Subcutaneous abdominal adipose tissue (tissue), 5 donors: ENCODE results near the gene ACKR4.
"Not testable (repeated sequence)": the region's sequence is repeated elsewhere in the genome, so short reads cannot be mapped to it uniquely, and the experiment has no call there.

ENCODE experiments used
- H3K27ac ChIP-seq: one replicate; pipeline ENCODE4 v1.7.0; 2013; ENCODE audit warnings: low read depth, mild to moderate bottlenecking, inconsistent platforms, low read length, moderate library complexity
- H3K27me3 ChIP-seq, 5 donors: one replicate each; pipeline ENCODE4 v1.7.0; 2013; ENCODE audit warnings: low read length in 5 of 5, inconsistent platforms in 1 of 5; ENCODE audit not compliant: control insufficient read depth in 5 of 5, insufficient read depth in 4 of 5
- H3K36me3 ChIP-seq, 5 donors: one replicate each; pipeline ENCODE4 v1.7.0; 2013; ENCODE audit warnings: low read length in 5 of 5; ENCODE audit not compliant: control insufficient read depth in 5 of 5, insufficient read depth in 5 of 5
- H3K4me1 ChIP-seq, 5 donors: one replicate each; pipeline ENCODE4 v1.7.0; 2013; ENCODE audit warnings: low read length in 5 of 5, mild to moderate bottlenecking in 3 of 5, moderate library complexity in 1 of 5; ENCODE audit not compliant: control insufficient read depth in 5 of 5, insufficient read depth in 5 of 5
- H3K4me3 ChIP-seq, 5 donors: one replicate each; pipeline ENCODE4 v1.7.0; 2013; ENCODE audit warnings: low read length in 5 of 5, low read depth in 1 of 5
- H3K9ac ChIP-seq, 5 donors: one replicate each; pipeline ENCODE4 v1.7.0; 2013; ENCODE audit warnings: low read length in 5 of 5, mild to moderate bottlenecking in 4 of 5, moderate library complexity in 3 of 5
- H3K9me3 ChIP-seq, 5 donors: one replicate each; pipeline ENCODE4 v1.7.0; 2013; ENCODE audit warnings: low read length in 5 of 5; ENCODE audit not compliant: control insufficient read depth in 5 of 5
- donor health status: healthy.
- donor health status: healthy.
- donor health status: healthy.
- donor health status: healthy.
- donor health status: healthy.

The ACKR4 gene

GRCh38 chr3:132596816-132597433 is at the start of gene ACKR4:
ACKR4 (plus strand) TSS chr3:132597270; CDS start chr3:132600398, 3,128 bp downstream.
- H3K36me3 ChIP-seq = peaks cover 0 to 6% (median 0%) of the 10 kb centered on the region in 5 donors
- H3K9me3 ChIP-seq = no peaks in the 10 kb centered on the region
- peaks cover 0 to 38% (median 3%) of the 10 kb centered on the region in 5 donors for H3K4me1 ChIP-seq
- H3K4me3 ChIP-seq = peak within 1 kb of the TSS in 4 of 5 donors; percentile 28 to 55 (median 48)
- peak within 1 kb of the TSS in 4 of 5 donors; percentile 19 to 64 (median 59) for H3K9ac ChIP-seq
- no peaks in the 10 kb centered on the region for H3K27me3 ChIP-seq
- peak within 1 kb of the TSS; percentile 47 for H3K27ac ChIP-seq

GRCh38 chr3:132549169-132549568 is 47.9 kb upstream of the ACKR4 start:
- H3K9ac ChIP-seq = no peak overlapping the region
- H3K4me3 ChIP-seq = no peak overlapping the region
- H3K27me3 ChIP-seq = no peaks in the 10 kb centered on the region
- no peaks in the 10 kb centered on the region for H3K9me3 ChIP-seq
- H3K4me1 ChIP-seq = peaks cover 2 to 22% (median 18%) of the 10 kb centered on the region in 5 donors
- no peak overlapping the region for H3K27ac ChIP-seq
- no peaks in the 10 kb centered on the region for H3K36me3 ChIP-seq

DNA sequence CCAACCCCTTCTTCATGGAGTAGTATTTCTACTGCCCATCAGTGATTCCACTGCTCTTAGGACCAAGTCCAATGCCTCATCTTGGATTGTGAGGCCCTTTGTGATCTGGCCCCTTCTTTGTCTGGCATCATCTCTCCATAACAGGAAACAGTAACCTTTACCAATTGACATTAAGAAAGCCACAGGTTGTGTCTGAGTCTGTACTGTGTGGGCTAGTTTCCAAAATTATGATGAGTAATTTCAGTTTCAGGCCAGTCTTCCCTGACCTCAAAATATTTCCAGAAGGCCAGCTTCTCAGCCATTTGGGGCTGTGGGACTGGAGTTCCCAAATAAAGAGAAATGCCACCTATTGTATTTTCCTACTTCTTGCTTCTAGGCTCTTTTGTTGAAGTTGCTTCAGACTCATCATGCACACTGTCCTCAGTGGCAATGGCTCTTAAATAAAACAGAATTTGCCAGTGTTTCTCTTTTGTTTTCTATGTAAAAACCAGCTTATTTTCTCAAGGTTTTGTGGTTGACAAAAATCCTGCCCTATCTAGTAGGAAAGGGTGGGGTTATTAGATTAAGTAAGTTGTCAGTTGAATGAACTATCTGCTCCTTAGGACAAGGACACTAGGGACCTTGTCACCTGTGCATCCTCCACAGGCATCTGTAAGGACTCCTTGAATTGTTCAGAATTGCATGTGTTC is 47.0 kb upstream of the ACKR4 start:
- Histone ChIP-seq H3K9ac (no peak overlapping the region), H3K27me3 (no peaks in the 10 kb centered on the region), H3K36me3 (no peaks in the 10 kb centered on the region), H3K9me3 (no peaks in the 10 kb centered on the region), H3K4me3 (no peak overlapping the region), H3K27ac (peak overlapping the region; percentile 30), H3K4me1 (peaks cover 2 to 28% (median 18%) of the 10 kb centered on the region in 5 donors)

DNA sequence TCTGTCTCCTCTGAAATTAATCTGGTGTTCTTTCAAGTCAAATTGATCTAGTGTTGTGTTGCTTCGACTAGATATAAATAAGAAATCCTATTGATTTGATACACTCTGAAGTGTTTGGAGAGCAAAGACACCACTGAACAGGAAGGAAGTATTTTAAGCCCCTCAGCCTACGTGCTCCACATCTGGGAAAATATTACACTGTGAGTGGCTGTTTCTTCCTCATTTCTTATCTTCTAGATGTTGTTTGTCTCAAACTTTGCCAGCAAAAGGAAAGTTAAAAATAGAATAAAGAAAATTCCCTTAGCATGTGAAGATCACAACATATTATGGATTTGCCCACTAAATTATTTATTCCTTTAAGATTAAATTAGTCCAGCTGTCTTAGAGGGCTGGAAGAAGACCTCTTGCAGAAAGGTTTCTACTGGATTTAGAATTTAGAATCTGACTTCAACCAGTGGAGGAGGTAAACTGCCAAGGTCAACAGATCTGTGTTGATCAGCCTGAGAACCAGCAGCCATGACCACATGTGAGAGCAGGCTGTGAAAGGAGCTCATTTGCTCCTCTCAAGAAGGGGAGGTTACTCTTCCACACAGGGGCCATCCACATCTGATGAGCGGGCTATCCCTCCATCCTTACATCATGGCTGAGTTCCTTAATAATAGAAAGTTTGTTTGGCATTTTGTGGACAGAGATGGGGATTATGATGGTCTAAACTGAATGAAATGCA is 46.3 kb upstream of the ACKR4 start:
- Histone ChIP-seq H3K4me1 (peaks cover 3 to 36% (median 20%) of the 10 kb centered on the region in 5 donors), H3K4me3 (no peak overlapping the region), H3K36me3 (no peaks in the 10 kb centered on the region), H3K27ac (peak overlapping the region; percentile 30), H3K9ac (no peak overlapping the region), H3K27me3 (no peaks in the 10 kb centered on the region), H3K9me3 (no peaks in the 10 kb centered on the region)

DNA sequence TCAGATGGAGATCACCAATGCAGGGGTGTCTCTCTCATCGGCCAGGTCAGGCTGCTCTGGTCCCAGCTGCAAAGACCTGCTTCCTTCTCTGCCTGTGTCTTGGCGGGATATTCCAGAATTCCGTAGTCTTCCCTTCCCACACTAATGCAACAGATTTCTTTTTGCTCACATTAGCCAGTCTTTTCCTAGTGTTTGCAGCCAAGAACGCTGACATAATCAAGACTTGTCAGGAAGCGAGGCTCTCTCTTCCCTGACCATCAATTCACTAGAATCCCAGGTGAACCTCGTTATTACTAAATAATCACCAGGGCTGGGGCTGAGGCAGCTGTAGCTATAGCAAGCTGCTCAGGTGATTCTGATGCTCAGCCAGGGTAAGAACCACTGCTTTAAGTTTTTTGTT is 43.2 kb upstream of the ACKR4 start:
- Histone ChIP-seq H3K4me1 (peaks cover 9 to 55% (median 40%) of the 10 kb centered on the region in 5 donors), H3K27me3 (no peaks in the 10 kb centered on the region), H3K27ac (no peak overlapping the region)

DNA sequence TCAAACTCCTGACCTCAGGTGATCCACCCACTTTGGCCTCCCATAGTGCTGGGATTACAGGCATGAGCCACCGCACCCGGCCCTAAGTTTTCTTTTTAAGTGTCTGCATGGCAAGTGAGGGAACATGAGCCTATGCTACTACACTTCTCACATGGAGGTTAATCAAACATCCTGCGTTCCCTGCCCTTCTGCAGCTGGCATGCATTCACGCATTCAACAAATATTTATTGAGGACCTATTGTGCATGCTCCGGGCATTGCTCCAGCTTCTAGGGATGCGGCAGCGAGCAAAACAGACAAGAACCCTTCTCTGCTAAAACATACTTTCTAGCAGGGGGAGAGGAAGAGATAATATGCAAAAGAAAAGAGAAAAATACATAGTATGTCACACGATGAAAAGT is 42.6 kb upstream of the ACKR4 start:
- no peak overlapping the region for H3K4me3 ChIP-seq
- no peaks in the 10 kb centered on the region for H3K9me3 ChIP-seq
- H3K4me1 ChIP-seq = peaks cover 9 to 55% (median 39%) of the 10 kb centered on the region in 5 donors
- no peak overlapping the region for H3K9ac ChIP-seq
- H3K27me3 ChIP-seq = no peaks in the 10 kb centered on the region
- H3K27ac ChIP-seq = no peak overlapping the region
- H3K36me3 ChIP-seq = peaks cover 0 to 13% (median 5%) of the 10 kb centered on the region in 5 donors

More for the DNA sequence above, 43.2 kb upstream of the ACKR4 start:
- Histone ChIP-seq H3K9me3 (no peaks in the 10 kb centered on the region), H3K9ac (peak overlapping the region in 1 of 5 donors; percentile 30), H3K4me3 (no peak overlapping the region), H3K36me3 (peaks cover 0 to 7% (median 0%) of the 10 kb centered on the region in 5 donors)

GRCh38 chr3:132555306-132556035 is 41.6 kb upstream of the ACKR4 start:
- peaks cover 0 to 15% (median 5%) of the 10 kb centered on the region in 5 donors for H3K36me3 ChIP-seq
- no peak overlapping the region for H3K9ac ChIP-seq
- peaks cover 9 to 54% (median 36%) of the 10 kb centered on the region in 5 donors for H3K4me1 ChIP-seq
- peak overlapping the region; percentile 85 for H3K27ac ChIP-seq
- no peaks in the 10 kb centered on the region for H3K9me3 ChIP-seq
- H3K4me3 ChIP-seq = no peak overlapping the region
- no peaks in the 10 kb centered on the region for H3K27me3 ChIP-seq

DNA sequence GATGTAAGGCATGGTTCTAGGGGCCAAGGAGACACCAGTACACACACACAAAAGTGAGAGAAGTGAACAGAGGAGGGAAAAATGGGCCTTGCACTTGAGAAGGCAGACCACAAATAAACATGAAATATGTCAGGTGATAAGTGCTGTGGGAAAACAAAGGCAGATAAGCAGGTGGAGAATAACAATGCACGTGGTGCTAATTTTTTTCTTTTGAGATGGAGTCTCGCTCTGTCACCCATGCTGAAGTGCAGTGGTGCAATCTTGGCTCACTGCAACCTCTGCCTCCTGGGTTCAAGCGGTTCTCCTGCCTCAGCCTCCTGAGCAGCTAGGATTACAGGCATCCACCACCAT is 41.1 kb upstream of the ACKR4 start:
- not testable (repeated sequence) for H3K4me3 ChIP-seq, H3K9ac ChIP-seq, H3K9me3 ChIP-seq, H3K27me3 ChIP-seq
- peak overlapping the region; percentile 85 for H3K27ac ChIP-seq
- H3K36me3 ChIP-seq = peaks cover 1 to 20% (median 7%) of the 10 kb centered on the region in 5 donors
- peaks cover 9 to 49% (median 33%) of the 10 kb centered on the region in 5 donors for H3K4me1 ChIP-seq

DNA sequence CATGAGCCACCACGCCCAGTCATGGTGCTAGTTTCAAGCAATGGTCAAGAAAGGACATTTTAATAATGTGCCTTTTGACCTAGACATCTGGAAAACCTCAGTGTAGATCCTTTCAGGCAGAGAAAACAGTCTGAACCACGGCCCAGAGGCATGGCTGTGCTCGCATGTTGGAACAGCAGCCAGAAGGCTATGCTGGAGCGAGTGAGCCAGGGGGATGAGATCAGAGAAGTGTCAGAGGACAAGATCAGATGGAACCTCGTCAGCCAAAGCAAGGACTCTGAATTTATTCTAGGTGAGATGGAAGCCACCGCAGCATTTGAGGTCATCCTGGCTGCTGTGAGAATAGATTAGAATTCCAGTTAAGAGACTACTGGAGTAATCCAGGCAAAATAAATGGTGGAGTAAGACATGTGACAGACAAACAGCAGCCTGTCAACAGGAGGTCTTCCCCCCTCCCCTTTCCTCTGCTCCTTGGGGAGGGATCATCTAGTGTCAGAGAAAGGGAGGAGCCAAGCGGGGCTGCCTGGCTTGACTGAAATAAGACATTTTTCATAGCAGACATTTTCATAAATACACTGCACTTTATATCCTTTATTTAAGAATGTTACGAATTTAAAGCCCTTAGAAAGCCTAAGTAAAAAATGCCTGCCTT is 40.4 kb upstream of the ACKR4 start:
- Histone ChIP-seq H3K27me3 (no peaks in the 10 kb centered on the region), H3K4me3 (peak overlapping the region in 1 of 5 donors; percentile 2), H3K36me3 (peaks cover 2 to 21% (median 9%) of the 10 kb centered on the region in 5 donors), H3K27ac (peak overlapping the region; percentile 85), H3K9ac (no peak overlapping the region), H3K9me3 (no peaks in the 10 kb centered on the region), H3K4me1 (peaks cover 9 to 48% (median 32%) of the 10 kb centered on the region in 5 donors)
